ENCODE data around the gene RAB4A. TPM values are rescaled to one million over a fixed set of nuclear protein-coding genes. Genes with fewer than 3 reads are reported as not detected.

RAB4A gene
- total and polyA plus RNA-seq, 2 of the 8 experiments (the other 6 are each of a cell fraction or from before 2014, with no cell fraction given), result 13.3 to 68.8 TPM

DNA sequence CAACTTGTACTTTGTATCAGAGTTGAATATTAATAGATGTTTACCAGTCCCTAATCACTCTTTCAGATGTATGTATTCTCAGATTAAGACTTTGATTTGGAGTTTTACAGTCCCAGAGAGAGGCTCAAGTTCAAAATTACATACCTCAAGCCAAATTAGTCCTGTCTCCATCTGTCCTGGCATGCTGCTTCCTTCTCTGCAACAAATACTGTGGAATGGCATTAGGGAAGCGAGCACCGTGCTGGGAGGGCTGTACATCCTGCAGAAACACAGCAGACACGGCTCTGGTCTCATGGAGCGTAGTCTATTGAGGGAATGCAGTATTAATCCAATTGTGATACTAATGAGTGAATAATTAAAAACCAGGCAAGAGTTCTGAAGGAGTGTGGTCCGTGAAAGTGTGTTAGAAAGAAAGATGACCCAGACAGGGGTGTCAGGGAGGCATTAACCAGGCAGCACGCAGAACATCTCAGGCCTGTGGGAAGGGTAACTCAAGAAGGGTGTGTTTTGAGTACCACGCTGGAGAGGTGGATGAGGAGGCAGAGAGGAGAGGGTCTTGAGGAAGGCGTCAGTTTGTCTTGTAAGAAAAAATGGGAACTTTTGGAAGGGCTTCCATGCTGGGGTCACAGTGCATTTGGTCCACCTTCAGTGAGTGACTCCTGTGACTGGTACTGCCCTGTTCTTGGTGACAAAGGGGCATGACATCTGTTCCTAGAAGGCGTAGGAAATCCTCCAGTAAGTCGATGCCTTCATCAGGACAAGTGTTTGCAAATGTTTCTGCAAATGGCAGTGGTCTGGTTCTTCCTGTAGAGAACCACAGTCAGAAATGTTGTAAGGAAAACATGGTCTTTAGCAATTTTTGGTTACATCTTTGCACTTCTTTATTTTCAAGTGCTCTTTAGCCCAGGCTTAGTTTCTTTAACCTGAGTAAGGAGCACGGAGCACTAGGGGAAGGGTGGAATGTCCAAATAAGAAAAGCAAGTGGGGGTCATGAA is 1.6 kb downstream of the RAB4A start (continued):
- TF ChIP-seq, protein P1, sequence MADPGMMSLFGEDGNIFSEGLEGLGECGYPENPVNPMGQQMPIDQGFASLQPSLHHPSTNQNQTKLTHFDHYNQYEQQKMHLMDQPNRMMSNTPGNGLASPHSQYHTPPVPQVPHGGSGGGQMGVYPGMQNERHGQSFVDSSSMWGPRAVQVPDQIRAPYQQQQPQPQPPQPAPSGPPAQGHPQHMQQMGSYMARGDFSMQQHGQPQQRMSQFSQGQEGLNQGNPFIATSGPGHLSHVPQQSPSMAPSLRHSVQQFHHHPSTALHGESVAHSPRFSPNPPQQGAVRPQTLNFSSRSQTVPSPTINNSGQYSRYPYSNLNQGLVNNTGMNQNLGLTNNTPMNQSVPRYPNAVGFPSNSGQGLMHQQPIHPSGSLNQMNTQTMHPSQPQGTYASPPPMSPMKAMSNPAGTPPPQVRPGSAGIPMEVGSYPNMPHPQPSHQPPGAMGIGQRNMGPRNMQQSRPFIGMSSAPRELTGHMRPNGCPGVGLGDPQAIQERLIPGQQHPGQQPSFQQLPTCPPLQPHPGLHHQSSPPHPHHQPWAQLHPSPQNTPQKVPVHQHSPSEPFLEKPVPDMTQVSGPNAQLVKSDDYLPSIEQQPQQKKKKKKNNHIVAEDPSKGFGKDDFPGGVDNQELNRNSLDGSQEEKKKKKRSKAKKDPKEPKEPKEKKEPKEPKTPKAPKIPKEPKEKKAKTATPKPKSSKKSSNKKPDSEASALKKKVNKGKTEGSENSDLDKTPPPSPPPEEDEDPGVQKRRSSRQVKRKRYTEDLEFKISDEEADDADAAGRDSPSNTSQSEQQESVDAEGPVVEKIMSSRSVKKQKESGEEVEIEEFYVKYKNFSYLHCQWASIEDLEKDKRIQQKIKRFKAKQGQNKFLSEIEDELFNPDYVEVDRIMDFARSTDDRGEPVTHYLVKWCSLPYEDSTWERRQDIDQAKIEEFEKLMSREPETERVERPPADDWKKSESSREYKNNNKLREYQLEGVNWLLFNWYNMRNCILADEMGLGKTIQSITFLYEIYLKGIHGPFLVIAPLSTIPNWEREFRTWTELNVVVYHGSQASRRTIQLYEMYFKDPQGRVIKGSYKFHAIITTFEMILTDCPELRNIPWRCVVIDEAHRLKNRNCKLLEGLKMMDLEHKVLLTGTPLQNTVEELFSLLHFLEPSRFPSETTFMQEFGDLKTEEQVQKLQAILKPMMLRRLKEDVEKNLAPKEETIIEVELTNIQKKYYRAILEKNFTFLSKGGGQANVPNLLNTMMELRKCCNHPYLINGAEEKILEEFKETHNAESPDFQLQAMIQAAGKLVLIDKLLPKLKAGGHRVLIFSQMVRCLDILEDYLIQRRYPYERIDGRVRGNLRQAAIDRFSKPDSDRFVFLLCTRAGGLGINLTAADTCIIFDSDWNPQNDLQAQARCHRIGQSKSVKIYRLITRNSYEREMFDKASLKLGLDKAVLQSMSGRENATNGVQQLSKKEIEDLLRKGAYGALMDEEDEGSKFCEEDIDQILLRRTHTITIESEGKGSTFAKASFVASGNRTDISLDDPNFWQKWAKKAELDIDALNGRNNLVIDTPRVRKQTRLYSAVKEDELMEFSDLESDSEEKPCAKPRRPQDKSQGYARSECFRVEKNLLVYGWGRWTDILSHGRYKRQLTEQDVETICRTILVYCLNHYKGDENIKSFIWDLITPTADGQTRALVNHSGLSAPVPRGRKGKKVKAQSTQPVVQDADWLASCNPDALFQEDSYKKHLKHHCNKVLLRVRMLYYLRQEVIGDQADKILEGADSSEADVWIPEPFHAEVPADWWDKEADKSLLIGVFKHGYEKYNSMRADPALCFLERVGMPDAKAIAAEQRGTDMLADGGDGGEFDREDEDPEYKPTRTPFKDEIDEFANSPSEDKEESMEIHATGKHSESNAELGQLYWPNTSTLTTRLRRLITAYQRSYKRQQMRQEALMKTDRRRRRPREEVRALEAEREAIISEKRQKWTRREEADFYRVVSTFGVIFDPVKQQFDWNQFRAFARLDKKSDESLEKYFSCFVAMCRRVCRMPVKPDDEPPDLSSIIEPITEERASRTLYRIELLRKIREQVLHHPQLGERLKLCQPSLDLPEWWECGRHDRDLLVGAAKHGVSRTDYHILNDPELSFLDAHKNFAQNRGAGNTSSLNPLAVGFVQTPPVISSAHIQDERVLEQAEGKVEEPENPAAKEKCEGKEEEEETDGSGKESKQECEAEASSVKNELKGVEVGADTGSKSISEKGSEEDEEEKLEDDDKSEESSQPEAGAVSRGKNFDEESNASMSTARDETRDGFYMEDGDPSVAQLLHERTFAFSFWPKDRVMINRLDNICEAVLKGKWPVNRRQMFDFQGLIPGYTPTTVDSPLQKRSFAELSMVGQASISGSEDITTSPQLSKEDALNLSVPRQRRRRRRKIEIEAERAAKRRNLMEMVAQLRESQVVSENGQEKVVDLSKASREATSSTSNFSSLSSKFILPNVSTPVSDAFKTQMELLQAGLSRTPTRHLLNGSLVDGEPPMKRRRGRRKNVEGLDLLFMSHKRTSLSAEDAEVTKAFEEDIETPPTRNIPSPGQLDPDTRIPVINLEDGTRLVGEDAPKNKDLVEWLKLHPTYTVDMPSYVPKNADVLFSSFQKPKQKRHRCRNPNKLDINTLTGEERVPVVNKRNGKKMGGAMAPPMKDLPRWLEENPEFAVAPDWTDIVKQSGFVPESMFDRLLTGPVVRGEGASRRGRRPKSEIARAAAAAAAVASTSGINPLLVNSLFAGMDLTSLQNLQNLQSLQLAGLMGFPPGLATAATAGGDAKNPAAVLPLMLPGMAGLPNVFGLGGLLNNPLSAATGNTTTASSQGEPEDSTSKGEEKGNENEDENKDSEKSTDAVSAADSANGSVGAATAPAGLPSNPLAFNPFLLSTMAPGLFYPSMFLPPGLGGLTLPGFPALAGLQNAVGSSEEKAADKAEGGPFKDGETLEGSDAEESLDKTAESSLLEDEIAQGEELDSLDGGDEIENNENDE (IDR thresholded peaks at IDR 0.05; ENCODE audit: insufficient replicate concordance, low read length), result no peak
- TF ChIP-seq ATF2 (IDR thresholded peaks at IDR 0.05; ENCODE audit: low read length), result no peak
